Loucy (cell line): ENCODE results near the gene DBNDD1.
A peak's percentile ranks its signal among the peaks of the same experiment; 100 is the strongest.

Experiments used
- H2AFZ ChIP-seq: fragments of 200-600 bp; sonication (generic); 2 replicates; pipeline ENCODE4 v1.6.0; 2016; ENCODE audit warnings: antibody characterized with exemption, mild to moderate bottlenecking, low read length, moderate library complexity
- H3F3A ChIP-seq: fragments of 200-600 bp; 2 replicates; pipeline ENCODE4 v1.6.0; 2016; ENCODE audit warnings: antibody characterized with exemption, low read depth, mild to moderate bottlenecking
- H3K27me3 ChIP-seq: fragments of 200-600 bp; sonication (generic); 2 replicates; pipeline ENCODE4 v1.6.1; 2014; ENCODE audit warnings: low read length, mild to moderate bottlenecking; ENCODE audit not compliant: insufficient read depth, poor library complexity, severe bottlenecking
- H3K36me3 ChIP-seq: fragments of 200-600 bp; sonication (generic); 2 replicates; pipeline ENCODE4 v1.6.1; 2016; ENCODE audit warnings: low read length; ENCODE audit not compliant: insufficient read depth
- H3K4me1 ChIP-seq: fragments of 200-600 bp; sonication (generic); 2 replicates; pipeline ENCODE4 v1.5.1; 2014; ENCODE audit warnings: low read length, mild to moderate bottlenecking; ENCODE audit not compliant: insufficient read depth, poor library complexity, severe bottlenecking
- H3K4me2 ChIP-seq: fragments of 200-600 bp; sonication (generic); 2 replicates; pipeline ENCODE4 v1.6.0; 2014; ENCODE audit warnings: antibody characterized with exemption, low read length, low read depth, mild to moderate bottlenecking; ENCODE audit not compliant: poor library complexity, severe bottlenecking
- H3K4me3 ChIP-seq: fragments of 200-600 bp; sonication (generic); 2 replicates; pipeline ENCODE4 v1.5.1; 2014; ENCODE audit warnings: low read length, mild to moderate bottlenecking, mixed read lengths; ENCODE audit not compliant: poor library complexity, severe bottlenecking
- H3K79me2 ChIP-seq: fragments of 200-600 bp; sonication (generic); 2 replicates; pipeline ENCODE4 v1.6.1; 2014; ENCODE audit warnings: low read length; ENCODE audit not compliant: insufficient read depth
- H3K9ac ChIP-seq: fragments of 200-600 bp; sonication (generic); 2 replicates; pipeline ENCODE4 v1.6.0; 2014; ENCODE audit warnings: mild to moderate bottlenecking, low read depth, low read length, moderate library complexity; ENCODE audit not compliant: poor library complexity, severe bottlenecking
- H3K9me2 ChIP-seq: fragments of 200-600 bp; sonication (generic); replicated peaks from 2 replicates; pipeline ENCODE4 v1.6.1; 2016; ENCODE audit warnings: low read depth, low read length, mixed read lengths
- H3K9me3 ChIP-seq: fragments of 200-600 bp; sonication (generic); 2 replicates; pipeline ENCODE4 v1.6.1; 2014; ENCODE audit warnings: mild to moderate bottlenecking, antibody characterized with exemption, low read length, low read depth; ENCODE audit not compliant: insufficient read depth
- H4K20me1 ChIP-seq: fragments of 200-600 bp; sonication (generic); 2 replicates; pipeline ENCODE4 v1.6.0; 2014; ENCODE audit warnings: antibody characterized with exemption, low read length, mild to moderate bottlenecking; ENCODE audit not compliant: insufficient read depth, poor library complexity, severe bottlenecking
- CTCF ChIP-seq: fragments of 200-600 bp; sonication (generic); conservative IDR thresholded peaks from 2 replicates; pipeline ENCODE4 v1.5.1; 2014; ENCODE audit warnings: mild to moderate bottlenecking, antibody characterized with exemption, low read length
- EZH2phosphoT487 ChIP-seq: fragments of 200-600 bp; IDR thresholded peaks from 2 replicates; pipeline ENCODE4 v1.6.1; 2018; ENCODE audit warnings: antibody characterized with exemption, mild to moderate bottlenecking, moderate library complexity, borderline replicate concordance

The DBNDD1 gene

GRCh38 chr16:90028985-90029384 lies 9.7 kb upstream of the DBNDD1 start:
- Histone ChIP-seq H3K9me2 (no peaks in the 10 kb centered on the region), H3K4me3 (no peak overlapping the region), H4K20me1 (no peaks in the 10 kb centered on the region), H2AFZ (no peak overlapping the region), H3K36me3 (no peaks in the 10 kb centered on the region), H3K4me2 (no peak overlapping the region), H3F3A (no peaks in the 10 kb centered on the region), H3K79me2 (no peaks in the 10 kb centered on the region), H3K27me3 (no peaks in the 10 kb centered on the region), H3K9me3 (no peaks in the 10 kb centered on the region), H3K4me1 (peaks cover 9% of the 10 kb centered on the region), H3K9ac (no peak overlapping the region)
- TF ChIP-seq EZH2phosphoT487, result no peak
- TF ChIP-seq CTCF, result no peak

DNA sequence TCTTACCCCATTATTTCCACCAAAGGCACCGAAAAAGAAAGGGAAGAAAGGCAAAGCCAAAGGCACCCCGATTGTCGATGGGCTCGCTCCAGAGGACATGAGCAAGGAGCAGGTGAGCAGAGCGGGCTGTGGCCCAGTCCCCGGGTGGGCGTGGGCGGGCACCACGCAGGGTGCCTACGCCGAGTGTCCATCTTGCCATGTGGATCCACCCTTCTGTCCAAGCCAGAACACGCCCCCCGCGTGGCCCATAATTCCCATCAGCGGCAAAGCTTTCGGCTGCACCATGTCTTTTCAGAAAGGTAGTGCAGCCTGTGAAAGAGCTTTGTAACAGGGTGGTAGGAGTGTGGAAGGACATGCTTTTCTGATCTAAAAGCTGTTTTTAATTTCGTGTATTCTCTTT lies 8.4 kb upstream of the DBNDD1 start:
- Histone ChIP-seq H3K4me3 (no peak overlapping the region), H4K20me1 (no peaks in the 10 kb centered on the region), H3K9ac (no peak overlapping the region), H3F3A (no peaks in the 10 kb centered on the region), H3K36me3 (no peaks in the 10 kb centered on the region), H3K9me2 (no peaks in the 10 kb centered on the region), H3K4me2 (no peak overlapping the region), H3K4me1 (peaks cover 9% of the 10 kb centered on the region), H3K27me3 (no peaks in the 10 kb centered on the region), H3K79me2 (no peaks in the 10 kb centered on the region), H3K9me3 (no peaks in the 10 kb centered on the region), H2AFZ (no peak overlapping the region)
- TF ChIP-seq CTCF (no peak), EZH2phosphoT487 (no peak)

- H3K27me3 ChIP-seq, result no peaks in the 10 kb centered on the region
- no peaks in the 10 kb centered on the region for H3F3A ChIP-seq
- H3K9me3 ChIP-seq, result no peaks in the 10 kb centered on the region
- H3K36me3 ChIP-seq, result no peaks in the 10 kb centered on the region
- no peaks in the 10 kb centered on the region for H3K9me2 ChIP-seq
- peaks cover 20% of the 10 kb centered on the region for H3K4me1 ChIP-seq
- peak overlapping the region; percentile 59 for H3K4me2 ChIP-seq
- H2AFZ ChIP-seq, result peak overlapping the region; percentile 57; the same call in 1 of the 2 replicates
- peak overlapping the region; percentile 50 for H3K9ac ChIP-seq
- no peaks in the 10 kb centered on the region for H4K20me1 ChIP-seq
- TF ChIP-seq EZH2phosphoT487 (no peak), CTCF (no peak)
- no peaks in the 10 kb centered on the region for H3K79me2 ChIP-seq
- peak overlapping the region; percentile 43 for H3K4me3 ChIP-seq
Observed at GRCh38 chr16:90026135-90026534, 6.9 kb upstream of the DBNDD1 start.
